ENCODE data around the gene RAP1GAP2. TPM values are rescaled to one million over a fixed set of nuclear protein-coding genes. Genes with fewer than 3 reads are reported as not detected.
A peak's percentile ranks its signal among the peaks of the same experiment; 100 is the strongest.

The RAP1GAP2 gene
- total RNA-seq, 1 donor from 2014 or later: 17.0 TPM

GRCh38 chr17:2980211-2980903 is 184.1 kb downstream of the RAP1GAP2 start:
- Histone ChIP-seq H3K27me3 (ENCODE audit: low read depth) (no peaks in the 10 kb centered on the region), H3K4me3 (no peak overlapping the region), H3K27ac (no peak overlapping the region), H3K4me1 (no peaks in the 10 kb centered on the region), H3K9me3 (no peaks in the 10 kb centered on the region), H3K36me3 (peaks cover under 1% of the 10 kb centered on the region)
- DNase-seq (no peak), ATAC-seq (no peak)
- intact Hi-C loops (cut with DNase I): no loop called here
- TF ChIP-seq CTCF (IDR thresholded peaks at IDR 0.05): no peak

- Histone ChIP-seq H3K27ac (no peak overlapping the region), H3K36me3 (peaks cover 6% of the 10 kb centered on the region), H3K27me3 (ENCODE audit: low read depth) (no peaks in the 10 kb centered on the region), H3K9me3 (no peaks in the 10 kb centered on the region), H3K4me1 (no peaks in the 10 kb centered on the region), H3K4me3 (no peak overlapping the region)
- DNase-seq (no peak), ATAC-seq (no peak)
- TF ChIP-seq CTCF (IDR thresholded peaks at IDR 0.05): no peak
- intact Hi-C loops (cut with DNase I): no loop called here
These were observed 184.6 kb downstream of the RAP1GAP2 start for GRCh38 chr17:2980904-2981246.

GRCh38 chr17:2981325-2981724 is 185.1 kb downstream of the RAP1GAP2 start:
- Histone ChIP-seq H3K27ac (no peak overlapping the region), H3K4me1 (no peaks in the 10 kb centered on the region), H3K27me3 (ENCODE audit: low read depth) (no peaks in the 10 kb centered on the region), H3K36me3 (peaks cover 6% of the 10 kb centered on the region), H3K9me3 (no peaks in the 10 kb centered on the region), H3K4me3 (no peak overlapping the region)
- TF ChIP-seq CTCF (IDR thresholded peaks at IDR 0.05): no peak
- intact Hi-C loops (cut with DNase I): no loop called here
- ATAC-seq: no peak
- DNase-seq: no peak

GRCh38 chr17:2982854-2983253 is 186.6 kb downstream of the RAP1GAP2 start:
- peak; percentile 63 for DNase-seq
- intact Hi-C loops (cut with DNase I): no loop called here
- peak; percentile 19 for TF ChIP-seq CTCF (IDR thresholded peaks at IDR 0.05)
- Histone ChIP-seq H3K36me3 (peaks cover 6% of the 10 kb centered on the region), H3K27me3 (ENCODE audit: low read depth) (no peaks in the 10 kb centered on the region), H3K4me3 (no peak overlapping the region), H3K4me1 (no peaks in the 10 kb centered on the region), H3K9me3 (no peaks in the 10 kb centered on the region), H3K27ac (peak overlapping the region; percentile 4)
- ATAC-seq: peak; percentile 78 to 92

GRCh38 chr17:2983255-2983654 is 187.0 kb downstream of the RAP1GAP2 start:
- ATAC-seq (no peak), DNase-seq (no peak)
- peaks cover 6% of the 10 kb centered on the region for H3K36me3 ChIP-seq
- TF ChIP-seq CTCF (IDR thresholded peaks at IDR 0.05): no peak
- H3K27ac ChIP-seq: peak overlapping the region; percentile 4
- no peak overlapping the region for H3K4me3 ChIP-seq
- H3K9me3 ChIP-seq: no peaks in the 10 kb centered on the region
- no peaks in the 10 kb centered on the region for H3K4me1 ChIP-seq
- intact Hi-C loops (cut with DNase I): no loop called here
- no peaks in the 10 kb centered on the region for H3K27me3 ChIP-seq (ENCODE audit: low read depth)

All from lower lobe of right lung (tissue), 2 donors.